BLaER1 treated with 17β-estradiol and CSF1 and Interleukin-3, amounts not matched to agents 10 nM and 100 nM (cell line): ENCODE results near the gene BID.
A peak's percentile ranks its signal among the peaks of the same experiment; 100 is the strongest.

Source experiments
- H3K27ac ChIP-seq, 11 experiments: shearing (Covaris generic); formaldehyde crosslinking; 2 replicates each; pipeline ENCODE4 v1.8.1; 2022
- H3K27me3 ChIP-seq, 11 experiments: shearing (Covaris generic); formaldehyde crosslinking; 2 replicates each; pipeline ENCODE4 v1.8.1; 2022
- H3K36me3 ChIP-seq, 11 experiments: shearing (Covaris generic); formaldehyde crosslinking; 2 replicates each; pipeline ENCODE4 v1.8.1; 2022
- H3K4me1 ChIP-seq, 10 experiments: shearing (Covaris generic); formaldehyde crosslinking; 2 replicates each; pipeline ENCODE4 v1.8.1; 2022
- H3K4me2 ChIP-seq, 11 experiments: shearing (Covaris generic); formaldehyde crosslinking; 2 replicates each; pipeline ENCODE4 v1.8.1; 2022
- H3K4me3 ChIP-seq, 10 experiments: shearing (Covaris generic); formaldehyde crosslinking; 2 replicates each; pipeline ENCODE4 v1.8.1; 2022
- H3K9ac ChIP-seq, 11 experiments: shearing (Covaris generic); formaldehyde crosslinking; 2 replicates each; pipeline ENCODE4 v1.8.1; 2022
- H3K9me3 ChIP-seq, 11 experiments: shearing (Covaris generic); formaldehyde crosslinking; replicated peaks in 1 of 11; 2 replicates each; pipeline ENCODE4 v1.8.1; 2022
- H4K20me1 ChIP-seq, 11 experiments: shearing (Covaris generic); formaldehyde crosslinking; 2 replicates each; pipeline ENCODE4 v1.8.1; 2022
- Cebpa-rat ChIP-seq, 11 experiments: shearing (Covaris generic); IDR thresholded peaks; 2 replicates each; pipeline ENCODE4 v1.8.1; 2022

Gene BID

DNA sequence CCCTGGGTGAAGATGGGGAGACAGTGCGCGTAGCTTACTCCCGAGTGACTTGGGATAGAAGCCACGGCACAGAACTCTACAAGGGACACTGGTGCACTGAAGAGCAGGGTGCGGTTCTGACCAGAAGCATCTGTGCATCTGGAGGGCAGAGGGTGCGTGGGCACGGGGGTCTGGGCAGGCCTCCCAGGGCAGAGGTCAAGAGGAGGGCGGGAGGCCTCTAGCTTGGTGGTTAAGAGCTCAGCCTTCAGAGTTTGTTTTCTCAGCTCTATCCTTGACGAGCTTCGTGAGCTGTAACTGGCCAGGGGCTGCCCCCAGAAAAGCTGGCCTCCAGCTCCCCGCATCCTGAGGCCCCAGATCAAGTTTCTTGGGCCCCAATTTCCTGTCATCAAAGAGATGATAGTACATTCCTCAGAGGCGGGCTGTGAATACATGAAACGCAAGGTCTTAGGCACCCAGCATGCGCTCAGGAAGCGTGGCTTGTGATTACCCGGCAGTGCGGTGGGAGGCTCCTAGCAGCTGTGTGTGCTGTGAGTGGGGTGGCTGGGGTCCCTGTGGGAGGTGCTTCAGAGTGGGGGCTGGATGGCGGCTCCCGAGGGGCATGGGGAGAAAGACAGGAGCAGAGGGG lies 6.0 kb upstream of the BID start:
- Histone ChIP-seq H3K36me3 (no peaks in the 10 kb centered on the region), H4K20me1 (no peaks in the 10 kb centered on the region), H3K27ac (peak overlapping the region in 10 of 11 experiments; percentile 72 to 100 (median 98); a peak in 19 of 22 replicates), H3K9ac (peak overlapping the region; percentile 32 to 99 (median 95); a peak in 19 of 22 replicates), H3K4me2 (peak overlapping the region; percentile 96 to 100 (median 98)), H3K4me3 (peak overlapping the region in 7 of 10 experiments; percentile 8 to 80 (median 74); a peak in 9 of 20 replicates), H3K27me3 (no peaks in the 10 kb centered on the region), H3K4me1 (peaks cover 79 to 85% (median 82%) of the 10 kb centered on the region in 10 experiments), H3K9me3 (peaks cover 0 to 5% (median 0%) of the 10 kb centered on the region in 11 experiments; a peak in 3 of 22 replicates)
- no peak for TF ChIP-seq Cebpa-rat (IDR thresholded peaks at IDR 0.05)

DNA sequence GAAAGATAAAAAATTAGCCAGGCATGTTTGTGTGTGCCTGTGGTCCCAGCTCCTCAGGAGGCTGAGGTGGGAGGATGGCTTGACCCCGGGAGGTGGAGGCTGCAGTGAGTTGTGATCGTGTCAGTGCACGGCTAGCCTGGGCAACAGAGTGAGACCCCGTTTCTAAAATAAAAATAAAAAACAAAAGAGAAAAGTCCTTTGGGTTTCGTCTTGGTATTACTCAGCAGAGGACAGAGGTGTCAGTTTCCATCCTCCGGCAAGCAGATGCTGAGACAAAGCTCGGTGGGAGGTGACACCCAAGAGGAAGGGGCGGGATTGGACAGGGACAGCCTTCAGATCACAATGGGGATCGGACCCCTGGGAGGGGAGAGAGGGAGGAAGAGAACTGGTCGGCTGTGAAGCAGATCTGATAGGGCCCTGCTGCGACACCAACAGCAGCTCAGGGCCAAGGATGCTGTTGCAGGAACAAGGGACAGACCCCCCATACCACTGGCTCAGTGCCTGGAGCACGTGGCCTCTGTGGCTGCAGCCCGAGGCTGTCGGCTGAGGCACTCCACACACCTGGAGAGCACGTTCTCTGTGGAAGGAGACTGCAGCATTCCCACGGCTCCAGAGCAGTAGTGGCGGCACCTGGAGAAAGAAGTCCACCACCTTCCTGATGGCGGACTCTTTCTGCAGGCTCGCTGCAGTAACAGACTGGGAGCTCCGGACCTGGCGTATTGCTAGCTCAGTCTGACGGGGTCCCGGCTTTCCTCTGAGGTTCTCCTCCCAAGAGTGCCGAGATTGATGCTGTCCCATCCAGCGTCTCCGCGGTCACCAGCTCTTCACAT lies 5.2 kb upstream of the BID start:
- peak overlapping the region in 8 of 10 experiments; percentile 66 to 80 (median 74); a peak in 15 of 20 replicates for H3K4me3 ChIP-seq
- H3K27me3 ChIP-seq: no peaks in the 10 kb centered on the region
- peak overlapping the region in 10 of 11 experiments; percentile 89 to 99 (median 96); a peak in 19 of 22 replicates for H3K9ac ChIP-seq
- no peaks in the 10 kb centered on the region for H3K36me3 ChIP-seq
- TF ChIP-seq Cebpa-rat (IDR thresholded peaks at IDR 0.05): no peak
- H3K4me1 ChIP-seq: peaks cover 86 to 92% (median 90%) of the 10 kb centered on the region in 10 experiments
- H4K20me1 ChIP-seq: no peaks in the 10 kb centered on the region
- H3K4me2 ChIP-seq: peak overlapping the region; percentile 96 to 100 (median 98)
- peaks cover 0 to 5% (median 0%) of the 10 kb centered on the region in 11 experiments; a peak in 3 of 22 replicates for H3K9me3 ChIP-seq
- H3K27ac ChIP-seq: peak overlapping the region in 10 of 11 experiments; percentile 96 to 100 (median 98); a peak in 18 of 22 replicates

DNA sequence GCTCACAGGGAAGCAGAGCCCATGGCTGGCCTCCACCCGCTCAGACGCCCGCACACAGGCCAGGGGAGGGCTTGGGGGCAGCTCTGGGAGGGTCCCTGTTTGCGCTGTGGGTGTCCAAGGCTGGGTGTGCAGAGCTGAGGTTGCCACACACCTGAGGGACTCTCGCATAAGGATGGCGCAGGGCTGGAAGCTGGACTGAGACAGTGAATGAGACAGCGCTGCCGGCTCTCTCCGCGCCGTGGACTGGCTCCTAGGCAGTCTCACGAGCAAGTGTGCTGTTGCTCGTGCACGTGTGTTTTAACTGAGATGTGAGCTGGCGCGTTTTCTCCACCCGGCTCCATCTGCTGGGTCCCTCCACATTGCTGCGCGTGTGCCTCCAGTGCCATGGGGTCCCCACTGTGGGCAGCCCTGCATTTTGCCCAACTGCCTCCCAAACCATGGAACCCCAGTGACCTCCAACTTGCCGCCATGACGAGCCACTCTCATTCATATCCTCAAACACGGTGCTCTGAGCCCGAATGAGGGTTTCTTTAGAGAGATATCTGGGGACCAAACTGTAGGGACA lies 4.2 kb upstream of the BID start:
- no peak for TF ChIP-seq Cebpa-rat (IDR thresholded peaks at IDR 0.05)
- Histone ChIP-seq H3K9me3 (peaks cover 0 to 5% (median 0%) of the 10 kb centered on the region in 11 experiments; a peak in 3 of 22 replicates), H3K9ac (peak overlapping the region; percentile 87 to 99 (median 95); a peak in 21 of 22 replicates), H3K4me1 (peaks cover 81 to 85% (median 84%) of the 10 kb centered on the region in 10 experiments), H3K27me3 (no peaks in the 10 kb centered on the region), H3K36me3 (no peaks in the 10 kb centered on the region), H3K4me2 (peak overlapping the region; percentile 96 to 100 (median 98)), H4K20me1 (peaks cover 0 to 2% (median 0%) of the 10 kb centered on the region in 11 experiments; a peak in 7 of 22 replicates), H3K4me3 (peak overlapping the region; percentile 56 to 80 (median 72)), H3K27ac (peak overlapping the region in 10 of 11 experiments; percentile 96 to 100 (median 98); a peak in 21 of 22 replicates)

DNA sequence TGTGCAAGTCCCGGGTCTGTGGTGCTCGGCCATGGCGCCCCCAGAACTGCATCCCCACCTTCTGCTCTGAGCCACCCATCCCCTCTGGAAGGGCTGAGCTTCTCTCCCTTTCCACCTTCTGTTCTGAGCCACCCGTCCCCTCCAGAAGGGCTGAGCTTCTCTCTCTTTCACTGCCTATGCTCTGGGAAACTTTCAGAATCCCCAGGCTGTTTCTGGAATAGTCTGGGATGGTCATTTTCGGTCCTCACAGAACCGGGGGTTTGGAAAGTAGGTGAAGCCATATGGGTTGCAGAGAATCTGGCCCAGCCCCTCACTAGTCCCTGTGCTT lies 3.4 kb upstream of the BID start:
- Histone ChIP-seq H3K4me1 (peaks cover 76 to 85% (median 82%) of the 10 kb centered on the region in 10 experiments), H3K27ac (peak overlapping the region; percentile 88 to 100 (median 97)), H3K36me3 (no peaks in the 10 kb centered on the region), H3K27me3 (no peaks in the 10 kb centered on the region), H4K20me1 (peaks cover under 1 to 10% (median 8%) of the 10 kb centered on the region in 11 experiments; a peak in 17 of 22 replicates), H3K4me3 (peak overlapping the region; percentile 56 to 80 (median 72)), H3K9me3 (peaks cover 0 to 5% (median 0%) of the 10 kb centered on the region in 11 experiments; a peak in 3 of 22 replicates), H3K4me2 (peak overlapping the region; percentile 96 to 100 (median 98)), H3K9ac (peak overlapping the region; percentile 87 to 99 (median 95))
- TF ChIP-seq Cebpa-rat (IDR thresholded peaks at IDR 0.05): peak in 3 of 11 experiments; percentile 33 to 89 (median 57); a peak in 7 of 22 replicates

DNA sequence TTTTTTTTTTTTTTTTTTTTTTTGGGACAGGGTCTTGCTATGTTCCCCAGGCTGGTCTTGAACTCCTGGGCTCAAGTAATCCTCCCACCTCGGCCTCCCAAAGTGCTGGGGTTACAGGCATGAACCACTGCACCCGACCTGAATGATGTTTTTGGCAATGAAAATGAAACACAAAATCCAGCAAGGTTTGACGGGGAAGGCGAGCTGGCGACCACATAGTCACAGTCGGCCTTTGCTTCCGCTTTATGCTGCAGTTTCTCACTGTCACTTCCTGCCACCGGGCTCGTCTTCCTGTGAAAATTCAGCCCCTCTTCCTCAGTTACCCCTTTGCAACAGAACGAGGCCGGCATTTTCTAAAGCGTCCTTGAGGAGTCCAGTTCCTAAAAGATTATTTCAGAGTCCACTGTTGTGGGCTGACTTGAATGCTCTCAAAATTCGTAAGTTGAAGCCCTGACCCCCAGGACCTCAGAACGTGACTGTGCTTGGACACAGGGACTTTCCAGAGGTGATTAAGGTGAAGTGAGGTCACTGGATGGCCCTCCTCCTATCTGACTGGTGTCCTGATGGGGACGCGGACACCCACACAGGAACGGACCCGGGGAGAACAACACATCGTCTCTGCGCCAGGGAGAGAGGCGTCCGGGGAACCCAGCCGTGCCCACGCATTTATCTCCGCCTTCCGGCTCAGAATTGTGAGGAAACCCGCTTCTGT lies 2.9 kb upstream of the BID start:
- H4K20me1 ChIP-seq: peaks cover 5 to 15% (median 13%) of the 10 kb centered on the region in 11 experiments; a peak in 21 of 22 replicates
- H3K9me3 ChIP-seq: peaks cover 0 to 5% (median 0%) of the 10 kb centered on the region in 11 experiments; a peak in 3 of 22 replicates
- H3K4me1 ChIP-seq: peaks cover 76 to 85% (median 82%) of the 10 kb centered on the region in 10 experiments
- H3K27ac ChIP-seq: peak overlapping the region; percentile 88 to 100 (median 97)
- peak in 5 of 11 experiments; percentile 49 to 88 (median 74); a peak in 6 of 22 replicates for TF ChIP-seq Cebpa-rat (IDR thresholded peaks at IDR 0.05)
- no peaks in the 10 kb centered on the region for H3K27me3 ChIP-seq
- H3K4me2 ChIP-seq: peak overlapping the region; percentile 96 to 100 (median 98)
- 0 out of 22 replicates have a peak, but pooled peaks cover 0 to 2% (median 0%) of the 10 kb centered on the region in 11 experiments for H3K36me3 ChIP-seq
- H3K9ac ChIP-seq: peak overlapping the region; percentile 87 to 99 (median 95)
- peak overlapping the region; percentile 56 to 80 (median 72) for H3K4me3 ChIP-seq

DNA sequence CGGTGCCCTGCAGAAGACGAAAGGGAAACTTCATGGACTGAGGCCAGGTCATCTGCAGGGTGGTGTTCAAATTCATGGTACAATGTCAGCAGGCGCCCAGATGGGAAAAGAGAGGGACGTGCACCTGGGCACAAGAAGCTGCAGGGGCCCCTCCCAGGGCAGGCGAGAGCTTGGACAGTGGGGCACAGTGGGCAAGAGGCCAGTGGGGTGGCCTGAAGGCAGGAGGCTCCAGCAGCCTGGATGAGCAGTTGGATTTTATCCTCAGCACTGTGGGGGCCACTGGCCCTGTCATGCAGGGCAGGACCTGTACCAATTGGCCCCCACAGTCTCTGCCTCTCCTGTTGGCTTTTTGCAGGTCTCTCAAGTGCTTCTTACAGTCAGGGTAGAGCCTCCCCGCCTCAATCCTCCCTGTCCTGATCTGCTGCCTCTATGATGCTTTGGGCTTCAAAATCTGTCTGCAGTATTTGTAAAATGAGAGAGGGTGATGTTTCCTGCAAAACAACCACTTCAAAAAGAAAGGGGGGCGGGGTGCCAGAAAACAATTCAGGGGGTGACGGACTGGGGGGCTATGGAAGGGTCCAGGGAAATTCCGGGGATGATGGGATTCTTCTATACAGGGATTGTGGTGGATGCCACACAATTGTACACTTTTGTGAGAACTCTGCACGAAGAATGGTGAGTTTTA lies 1.7 kb upstream of the BID start:
- Histone ChIP-seq H3K27me3 (no peaks in the 10 kb centered on the region), H3K4me1 (peaks cover 75 to 85% (median 82%) of the 10 kb centered on the region in 10 experiments), H3K4me2 (peak overlapping the region; percentile 96 to 100 (median 98)), H3K27ac (peak overlapping the region in 9 of 11 experiments; percentile 96 to 100 (median 99); a peak in 18 of 22 replicates), H3K4me3 (no peak overlapping the region), H3K36me3 (peaks cover 0 to 6% (median 0%) of the 10 kb centered on the region in 11 experiments; a peak in 3 of 22 replicates), H3K9me3 (peaks cover 0 to 5% (median 0%) of the 10 kb centered on the region in 11 experiments; a peak in 3 of 22 replicates), H4K20me1 (peaks cover 16 to 27% (median 24%) of the 10 kb centered on the region in 11 experiments; a peak in 21 of 22 replicates), H3K9ac (peak overlapping the region in 9 of 11 experiments; percentile 92 to 99 (median 96); a peak in 17 of 22 replicates)
- no peak for TF ChIP-seq Cebpa-rat (IDR thresholded peaks at IDR 0.05)
